Keratinocyte (primary cell): ENCODE data around the gene CALY. TPM values are rescaled to one million over a fixed set of nuclear protein-coding genes. Genes with fewer than 3 reads are reported as not detected.
A peak's percentile ranks its signal among the peaks of the same experiment; 100 is the strongest.

Experiments used
- DNase-seq: peaks from one replicate; pipeline ENCODE4 v3.0.0-alpha.2; 2011; ENCODE audit warnings: low read depth, missing footprints, low spot score
- FAIRE-seq: peaks from 2 replicates; lab custom pipeline; 2011; peaks lifted over from hg19 to GRCh38; lab: Jason Lieb, UNC
- H2AFZ ChIP-seq: 2 replicates; pipeline ENCODE4 v1.6.0; 2012; ENCODE audit warnings: low read length, control low read depth, inconsistent platforms; ENCODE audit not compliant: control insufficient read depth
- H3K27ac ChIP-seq: 2 replicates; pipeline ENCODE4 v1.5.1; 2011; ENCODE audit warnings: low read length; ENCODE audit not compliant: control insufficient read depth, insufficient read depth
- H3K27me3 ChIP-seq: 3 replicates; pipeline ENCODE4 v1.6.0; 2011; ENCODE audit warnings: low read length; ENCODE audit not compliant: control insufficient read depth, insufficient read depth; ENCODE audit errors: extremely low read depth
- H3K36me3 ChIP-seq, 2 experiments: 2 replicates in 1 of 2; 3 replicates in 1 of 2; pipeline ENCODE4 v1.5.1; 2011; ENCODE audit warnings: low read length in 2 of 2, mild to moderate bottlenecking in 1 of 2; ENCODE audit not compliant: control insufficient read depth in 2 of 2, insufficient read depth in 2 of 2; ENCODE audit errors: extremely low read depth in 1 of 2
- H3K4me1 ChIP-seq: 3 replicates; pipeline ENCODE4 v1.5.1; 2011; ENCODE audit warnings: low read length; ENCODE audit not compliant: control insufficient read depth, insufficient read depth; ENCODE audit errors: extremely low read depth
- H3K4me2 ChIP-seq: 3 replicates; pipeline ENCODE4 v1.6.0; 2011; ENCODE audit warnings: low read depth, low read length; ENCODE audit not compliant: control insufficient read depth, insufficient read depth; ENCODE audit errors: extremely low read depth
- H3K4me3 ChIP-seq, 3 experiments: fragments of 200-600 bp in 1 of 3; sonication (generic) in 1 of 3; 2 replicates in 2 of 3; 3 replicates in 1 of 3; pipeline ENCODE4 v1.5.1; 2011 to 2016; ENCODE audit warnings: low read length in 3 of 3, mild to moderate bottlenecking in 3 of 3, control low read depth in 2 of 3, inconsistent platforms in 1 of 3, low read depth in 1 of 3, mixed read lengths in 1 of 3, mixed run types in 1 of 3, moderate library complexity in 1 of 3; ENCODE audit not compliant: control insufficient read depth in 2 of 3, insufficient read depth in 2 of 3; ENCODE audit errors: extremely low read depth in 1 of 3
- H3K79me2 ChIP-seq: 2 replicates; pipeline ENCODE4 v1.6.0; 2012; ENCODE audit warnings: low read length; ENCODE audit not compliant: control insufficient read depth, insufficient read depth
- H3K9ac ChIP-seq: 3 replicates; pipeline ENCODE4 v1.6.0; 2011; ENCODE audit warnings: low read length; ENCODE audit not compliant: control insufficient read depth, insufficient read depth; ENCODE audit errors: extremely low read depth
- H3K9me1 ChIP-seq: 3 replicates; pipeline ENCODE4 v1.6.0; 2011; ENCODE audit warnings: low read length; ENCODE audit not compliant: control insufficient read depth, insufficient read depth; ENCODE audit errors: extremely low read depth
- H3K9me3 ChIP-seq: 2 replicates; pipeline ENCODE4 v1.5.1; 2012; ENCODE audit warnings: low read depth, low read length; ENCODE audit not compliant: control insufficient read depth
- H4K20me1 ChIP-seq: 3 replicates; pipeline ENCODE4 v1.6.0; 2011; ENCODE audit warnings: low read length; ENCODE audit not compliant: control insufficient read depth, insufficient read depth; ENCODE audit errors: extremely low read depth
- EZH2 ChIP-seq: IDR thresholded peaks from one replicate; pipeline ENCODE4 v1.6.1; 2012; ENCODE audit warnings: inconsistent platforms, mild to moderate bottlenecking, low read length, moderate library complexity
- dilution Hi-C: fragments of 300-500 bp; cut with MboI; formaldehyde crosslinking; loops from one replicate; pipeline ENCODE4 v1.7.0; 2020; ENCODE audit warnings: low sequenced_read_pairs; ENCODE audit not compliant: extremely low pct_ligation_motif_present
- polyA plus RNA-seq, 5 experiments: library from polyadenylated mRNA; depleted of rRNA in 3 of 5; stranded (reverse) in 3 of 5; stranded (forward) in 1 of 5; unstranded in 1 of 5; fragments of >200 nt; gene quantifications; 1 replicate in 1 of 5; 2 replicates in 3 of 5; 3 replicates in 1 of 5; pipeline versions ENCODE4 v1.2.1 to v1.2.3, GENCODE V29; 2011 to 2012; ENCODE audit warnings: missing spikeins in 2 of 5, low read depth in 1 of 5, low replicate concordance in 1 of 5
- TF ChIP-seq, protein P1 (sequence below), 3 experiments: IDR thresholded peaks in 1 of 3; conservative IDR thresholded peaks in 1 of 3; optimal IDR thresholded peaks in 1 of 3; 2 replicates in 2 of 3; 3 replicates in 1 of 3; pipeline versions ENCODE3 to v1.5.1; 2011; ENCODE audit warnings: low read length in 3 of 3, mild to moderate bottlenecking in 3 of 3, moderate library complexity in 2 of 3, control low read depth in 1 of 3, inconsistent platforms in 1 of 3; ENCODE audit not compliant: insufficient read depth in 2 of 3; ENCODE audit errors: extremely low read depth in 1 of 3

The CALY gene
- polyA plus RNA-seq, 1 donor (not counting 4 experiments of a cell fraction or from before 2014, with no cell fraction given) = not detected

DNA sequence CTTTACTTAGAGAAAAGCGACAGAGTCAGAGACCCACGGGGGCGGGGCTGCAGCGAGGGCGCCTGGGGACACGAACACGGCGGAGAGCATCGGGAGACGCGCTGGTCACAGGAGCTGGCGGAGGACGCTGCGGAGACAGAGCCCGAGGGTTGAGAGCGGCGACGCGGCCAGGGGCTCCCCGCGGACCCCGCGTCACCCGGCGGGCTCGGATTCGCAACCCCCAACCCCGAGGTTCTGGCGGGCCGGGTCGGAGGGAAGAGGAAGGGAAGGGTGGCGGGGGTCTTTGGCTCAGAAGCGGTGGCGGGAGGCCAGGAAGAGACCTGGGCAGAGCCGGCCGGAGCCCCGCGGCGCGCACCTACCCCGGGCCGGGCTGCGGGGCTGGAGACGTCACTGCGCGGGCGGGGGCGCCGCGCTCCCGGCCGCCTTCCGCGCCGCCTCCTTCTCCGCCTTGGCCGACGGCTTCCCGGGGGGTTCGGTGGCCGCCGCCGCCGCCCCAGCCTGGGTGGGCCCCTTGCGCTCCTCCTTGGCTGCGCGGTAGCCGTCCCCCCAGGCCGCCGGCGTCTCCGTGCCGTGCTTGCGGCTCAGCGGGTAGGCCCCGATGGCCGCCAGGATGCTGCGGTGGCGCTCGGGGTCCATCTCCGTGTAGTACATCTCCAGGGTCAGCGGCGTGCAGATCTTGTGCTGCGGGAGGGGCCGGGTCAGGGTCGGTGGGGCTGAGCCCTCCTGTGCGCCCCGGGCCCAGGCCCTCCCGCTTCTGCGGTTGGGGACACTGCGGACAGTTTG is 11.1 kb downstream of the CALY start:
- Histone ChIP-seq H3K27me3 (peaks cover 50% of the 10 kb centered on the region), H3K9ac (no peak overlapping the region), H3K79me2 (no peaks in the 10 kb centered on the region), H3K9me1 (no peaks in the 10 kb centered on the region), H3K4me1 (peaks cover 8% of the 10 kb centered on the region), H3K9me3 (no peaks in the 10 kb centered on the region), H3K27ac (no peak overlapping the region), H2AFZ (no peak overlapping the region), H3K36me3 (no peaks in the 10 kb centered on the region), H3K4me2 (peak overlapping the region; percentile 62), H3K4me3 (peak overlapping the region; percentile 20 to 48 (median 30)), H4K20me1 (no peaks in the 10 kb centered on the region)
- peak; percentile 81 for TF ChIP-seq EZH2
- TF ChIP-seq, protein P1, sequence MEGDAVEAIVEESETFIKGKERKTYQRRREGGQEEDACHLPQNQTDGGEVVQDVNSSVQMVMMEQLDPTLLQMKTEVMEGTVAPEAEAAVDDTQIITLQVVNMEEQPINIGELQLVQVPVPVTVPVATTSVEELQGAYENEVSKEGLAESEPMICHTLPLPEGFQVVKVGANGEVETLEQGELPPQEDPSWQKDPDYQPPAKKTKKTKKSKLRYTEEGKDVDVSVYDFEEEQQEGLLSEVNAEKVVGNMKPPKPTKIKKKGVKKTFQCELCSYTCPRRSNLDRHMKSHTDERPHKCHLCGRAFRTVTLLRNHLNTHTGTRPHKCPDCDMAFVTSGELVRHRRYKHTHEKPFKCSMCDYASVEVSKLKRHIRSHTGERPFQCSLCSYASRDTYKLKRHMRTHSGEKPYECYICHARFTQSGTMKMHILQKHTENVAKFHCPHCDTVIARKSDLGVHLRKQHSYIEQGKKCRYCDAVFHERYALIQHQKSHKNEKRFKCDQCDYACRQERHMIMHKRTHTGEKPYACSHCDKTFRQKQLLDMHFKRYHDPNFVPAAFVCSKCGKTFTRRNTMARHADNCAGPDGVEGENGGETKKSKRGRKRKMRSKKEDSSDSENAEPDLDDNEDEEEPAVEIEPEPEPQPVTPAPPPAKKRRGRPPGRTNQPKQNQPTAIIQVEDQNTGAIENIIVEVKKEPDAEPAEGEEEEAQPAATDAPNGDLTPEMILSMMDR (optimal IDR thresholded peaks at IDR 0.05 in 1 of 3, IDR thresholded peaks at IDR 0.05 in 1 of 3, conservative IDR thresholded peaks at IDR 0.05 in 1 of 3; ENCODE audit: extremely low read depth in 1 of 3, insufficient read depth in 2 of 3, low read length in 3 of 3) = no peak
- dilution Hi-C loops = no loop called here
- DNase-seq = no peak
- FAIRE-seq = no peak

DNA sequence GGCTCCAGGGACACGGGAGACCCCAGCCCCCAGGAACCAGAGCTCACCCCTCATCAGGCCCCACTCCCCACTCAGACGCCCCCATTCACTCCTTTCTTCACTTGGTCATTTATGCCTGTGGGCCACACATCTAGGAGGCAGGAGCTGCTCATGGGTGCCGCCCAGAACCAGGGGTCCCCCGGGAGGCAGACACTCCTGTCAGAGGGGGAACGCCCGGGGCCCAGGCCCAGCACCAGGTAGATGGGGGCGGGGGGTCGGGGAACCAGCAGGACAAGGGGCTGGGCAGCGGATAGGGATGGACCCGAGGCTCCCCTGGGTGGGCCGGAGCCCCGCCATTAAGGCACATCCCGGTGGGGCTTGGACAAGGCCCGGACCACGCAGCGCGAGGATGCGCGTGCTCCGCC is 11.8 kb downstream of the CALY start:
- Histone ChIP-seq H3K9ac (no peak overlapping the region), H3K4me1 (peaks cover 6% of the 10 kb centered on the region), H3K4me2 (no peak overlapping the region), H2AFZ (no peak overlapping the region), H3K9me3 (no peaks in the 10 kb centered on the region), H3K4me3 (peak overlapping the region in 1 of 3 experiments; percentile 30), H3K9me1 (no peaks in the 10 kb centered on the region), H3K27me3 (peaks cover 50% of the 10 kb centered on the region), H3K36me3 (no peaks in the 10 kb centered on the region), H3K27ac (no peak overlapping the region), H3K79me2 (no peaks in the 10 kb centered on the region), H4K20me1 (no peaks in the 10 kb centered on the region)
- TF ChIP-seq EZH2 = no peak
- TF ChIP-seq, protein P1 (optimal IDR thresholded peaks at IDR 0.05 in 1 of 3, IDR thresholded peaks at IDR 0.05 in 1 of 3, conservative IDR thresholded peaks at IDR 0.05 in 1 of 3; ENCODE audit: extremely low read depth in 1 of 3, insufficient read depth in 2 of 3, low read length in 3 of 3) = no peak
- no peak for FAIRE-seq
- dilution Hi-C loops = no loop called here
- DNase-seq = no peak
